GM23338 (cell line): ENCODE data around the gene LDLRAD2.

ENCODE experiments used
- CTCF ChIP-seq, 2 experiments: fragments of 200-600 bp in 1 of 2; sonication (generic) in 1 of 2; conservative IDR thresholded peaks; 2 replicates each; pipeline versions ENCODE4 v1.5.1 to v1.6.1; 2016 to 2017; ENCODE audit warnings: antibody characterized with exemption in 2 of 2, low read depth in 2 of 2, mild to moderate bottlenecking in 2 of 2, moderate library complexity in 1 of 2
- EZH2 ChIP-seq: fragments of 200-600 bp; sonication (generic); IDR thresholded peaks from one replicate; pipeline ENCODE4 v1.8.0; 2017; ENCODE audit warnings: antibody characterized with exemption, mild to moderate bottlenecking, low read depth; ENCODE audit not compliant: unreplicated experiment
- JUNB ChIP-seq: IDR thresholded peaks from one replicate; pipeline ENCODE4 v1.6.1; 2016; ENCODE audit warnings: antibody characterized with exemption; ENCODE audit not compliant: unreplicated experiment
- POLR2AphosphoS5 ChIP-seq: IDR thresholded peaks from 2 replicates; pipeline ENCODE4 v1.6.1; 2016; ENCODE audit warnings: antibody characterized with exemption, low read depth
- REST ChIP-seq: IDR thresholded peaks from one replicate; pipeline ENCODE4 v1.6.1; 2018; ENCODE audit warnings: antibody characterized with exemption; ENCODE audit not compliant: unreplicated experiment

- TF ChIP-seq CTCF (conservative IDR thresholded peaks at IDR 0.05; ENCODE audit: low read depth in 2 of 2) (no peak), EZH2 (no peak), JUNB (no peak), POLR2AphosphoS5 (no peak), REST (no peak)
Observed at GRCh38 chr1:21818656-21819055, 6.6 kb downstream of the LDLRAD2 start.
